HG03097 (cell line): ENCODE data around the gene STYXL1.
"Not testable (repeated sequence)": the region's sequence is repeated elsewhere in the genome, so short reads cannot be mapped to it uniquely, and the experiment has no call there.

ENCODE experiments used
- ATAC-seq: cut with Tn5 transposase; IDR thresholded peaks from one replicate; pipeline ENCODE4 v1.9.1; 2021; ENCODE audit not compliant: unreplicated experiment, low FRiP score

The STYXL1 gene, protein sequence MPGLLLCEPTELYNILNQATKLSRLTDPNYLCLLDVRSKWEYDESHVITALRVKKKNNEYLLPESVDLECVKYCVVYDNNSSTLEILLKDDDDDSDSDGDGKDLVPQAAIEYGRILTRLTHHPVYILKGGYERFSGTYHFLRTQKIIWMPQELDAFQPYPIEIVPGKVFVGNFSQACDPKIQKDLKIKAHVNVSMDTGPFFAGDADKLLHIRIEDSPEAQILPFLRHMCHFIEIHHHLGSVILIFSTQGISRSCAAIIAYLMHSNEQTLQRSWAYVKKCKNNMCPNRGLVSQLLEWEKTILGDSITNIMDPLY

DNA sequence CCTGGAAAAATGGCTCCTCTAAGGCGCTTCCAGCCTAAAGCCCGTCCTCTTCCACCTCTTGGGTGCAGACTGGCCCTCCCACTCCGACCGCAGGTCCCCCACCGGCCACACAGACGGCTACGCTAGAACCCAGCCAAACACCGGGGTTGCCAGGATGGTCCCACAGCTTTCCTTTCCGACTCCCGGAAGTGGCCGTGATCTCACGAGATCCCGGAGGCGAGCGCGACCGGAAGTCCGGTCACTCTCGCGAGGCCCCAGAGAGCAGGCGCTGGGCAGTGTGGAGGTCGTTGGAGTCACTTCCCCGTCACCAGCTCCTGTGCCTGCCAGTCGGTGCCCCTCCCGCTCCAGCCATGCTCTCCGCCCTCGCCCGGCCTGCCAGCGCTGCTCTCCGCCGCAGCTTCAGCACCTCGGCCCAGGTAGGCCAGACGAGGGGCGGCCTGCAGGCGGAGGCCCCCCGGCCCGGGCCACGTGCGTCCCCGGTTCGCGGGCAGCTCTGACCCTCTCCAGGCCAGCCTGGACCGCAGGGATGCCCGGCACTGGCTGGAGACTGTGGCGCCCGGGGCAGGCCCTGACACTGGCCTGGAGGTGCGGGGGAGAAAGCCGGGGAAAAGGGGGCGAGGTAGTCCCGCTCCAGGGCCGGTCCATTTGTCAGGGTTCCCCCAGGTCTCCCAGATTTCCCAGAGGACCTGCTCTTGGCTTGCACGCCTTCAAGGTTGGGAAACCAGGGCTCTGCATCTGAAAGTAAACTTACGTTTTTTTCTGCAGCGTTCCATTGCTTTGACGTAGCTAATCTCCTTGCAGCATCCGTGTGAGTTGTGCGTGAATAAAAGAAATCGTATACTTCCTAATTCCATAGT lies at the start of gene STYXL1, which contains the start of gene MDH2:
TSS of gene STYXL1 (minus strand) at position 190 of the 857 bp plus-strand sequence. CDS start 17,477 bp downstream, outside the sequence.
TSS of gene MDH2 (plus strand) at position 296 of the 857 bp plus-strand sequence. CDS start at position 351, 55 bp downstream.
- ATAC-seq = peak; percentile 90

DNA sequence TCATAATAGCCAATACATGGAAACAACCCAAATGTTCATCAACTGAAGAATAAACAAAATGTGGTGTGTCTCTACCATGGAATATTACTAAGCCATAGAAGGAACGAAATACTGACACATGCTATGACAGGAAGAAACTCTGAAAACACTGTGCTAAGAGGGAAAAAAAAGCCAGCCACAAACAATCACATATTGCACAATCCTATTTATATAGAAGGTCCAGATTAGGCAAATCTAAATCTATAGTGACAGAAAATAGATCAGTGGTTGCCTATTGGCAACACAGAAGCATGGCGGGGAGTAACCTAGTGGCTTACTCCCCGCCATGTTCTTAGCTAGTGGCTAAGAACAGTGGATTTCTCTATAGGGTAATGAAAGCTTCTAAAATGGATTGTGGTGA lies 48.1 kb upstream of the STYXL1 start:
- no peak for ATAC-seq

DNA sequence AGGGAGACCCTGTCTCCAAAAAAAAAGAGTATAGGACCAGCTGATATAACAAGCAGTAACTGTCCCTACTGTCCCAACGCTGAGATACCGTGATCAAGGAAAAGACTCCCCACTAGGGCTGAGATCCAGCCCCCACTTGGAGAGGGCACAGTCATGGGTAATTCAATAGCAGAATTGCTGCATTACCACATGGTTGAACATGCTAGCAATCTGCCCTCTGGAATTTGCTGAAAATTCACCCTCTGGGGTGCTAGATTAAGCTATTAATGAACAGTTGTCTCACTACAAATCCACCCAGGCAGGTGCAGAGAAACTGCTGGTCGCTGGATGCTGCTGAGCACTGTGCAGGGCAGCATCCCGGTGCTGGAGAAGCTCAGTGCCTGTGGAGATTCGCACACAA lies 46.5 kb upstream of the STYXL1 start:
- ATAC-seq = not testable (repeated sequence)

DNA sequence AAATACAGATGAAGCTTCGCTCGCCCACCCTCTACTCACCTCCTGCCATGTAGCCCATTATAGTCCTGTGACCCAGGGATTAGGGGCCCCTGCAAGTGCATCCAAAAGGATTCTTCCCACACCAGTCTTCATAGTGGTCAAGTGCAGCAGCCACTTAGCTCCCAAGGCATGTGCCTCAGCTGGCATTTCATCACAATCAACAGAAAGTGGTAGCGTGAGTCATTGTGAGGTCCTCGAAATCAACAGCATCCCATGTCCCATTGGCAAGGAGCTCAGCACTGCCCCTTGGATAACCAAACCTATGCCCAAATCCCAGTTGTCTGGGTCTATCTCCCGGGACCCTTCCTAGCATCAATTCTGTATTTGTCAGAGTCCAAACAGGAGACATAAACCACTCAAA lies 45.7 kb upstream of the STYXL1 start:
- not testable (repeated sequence) for ATAC-seq

DNA sequence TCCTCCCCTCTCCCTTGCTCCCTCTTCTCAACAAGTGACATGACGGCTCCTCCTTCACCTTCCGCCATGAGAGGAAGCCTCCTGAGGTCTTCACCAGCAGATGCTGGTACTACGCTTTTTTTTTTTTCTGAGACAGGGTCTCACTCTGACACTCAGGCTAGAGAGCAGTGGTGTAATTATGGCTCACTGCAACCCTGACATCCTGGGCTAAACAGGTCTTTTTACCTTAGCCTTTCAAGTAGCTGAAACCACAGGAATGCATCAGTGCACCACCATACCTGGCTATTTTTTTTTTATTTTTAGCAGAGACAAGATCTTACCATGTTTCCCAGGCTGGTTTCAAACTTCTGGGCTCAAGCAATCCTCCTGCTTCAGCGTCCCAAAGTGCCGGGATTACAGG lies 43.7 kb upstream of the STYXL1 start:
- no peak for ATAC-seq

DNA sequence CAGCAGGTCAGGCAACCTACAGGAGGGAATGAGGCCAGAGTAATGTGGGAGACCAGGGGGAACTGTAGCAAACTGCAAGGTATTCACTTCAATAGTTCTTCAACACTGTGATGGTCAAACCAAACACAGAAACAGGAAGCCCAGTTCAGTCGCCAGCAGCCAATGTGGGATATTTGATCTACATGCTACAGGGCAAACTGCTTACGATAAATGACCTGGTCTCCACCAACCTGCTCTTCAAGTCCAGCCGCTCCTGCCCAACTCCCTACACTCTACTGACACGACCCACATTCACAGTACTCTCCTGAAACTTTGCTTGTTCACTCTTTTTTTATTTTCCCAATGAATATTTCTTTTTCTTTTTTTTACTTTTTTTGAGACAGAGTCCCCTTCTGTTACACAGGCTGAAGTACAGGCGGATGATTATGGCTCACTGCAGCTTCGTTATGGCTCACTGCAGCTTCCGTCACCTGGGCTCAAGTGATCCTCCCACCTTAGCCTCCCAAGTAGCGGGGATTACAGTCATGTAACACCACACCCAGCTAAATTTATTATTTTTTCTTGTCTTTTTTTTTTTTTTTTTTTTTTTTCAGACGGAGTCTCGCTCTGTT lies 42.2 kb upstream of the STYXL1 start:
- no peak for ATAC-seq

DNA sequence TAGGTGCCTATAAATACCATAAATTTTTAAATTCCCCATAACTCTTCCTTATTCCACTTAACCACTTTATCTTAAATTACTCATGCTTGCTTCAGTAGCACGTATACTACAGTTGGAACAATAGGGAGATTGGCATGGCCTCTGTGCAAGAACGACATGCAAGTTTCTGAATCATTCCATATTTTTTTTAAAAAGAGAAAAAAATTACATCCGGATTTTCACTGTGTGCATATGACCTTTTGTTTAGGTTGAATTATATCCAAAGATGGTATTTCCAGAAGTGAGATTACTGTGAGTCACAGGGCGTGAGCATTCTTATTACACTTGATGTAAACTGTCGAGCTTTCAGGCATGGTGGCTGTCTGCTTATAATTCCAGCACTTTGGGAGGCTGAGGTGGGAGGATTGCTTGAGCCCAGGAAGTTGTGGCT lies 39.6 kb upstream of the STYXL1 start:
- ATAC-seq = not testable (repeated sequence)

DNA sequence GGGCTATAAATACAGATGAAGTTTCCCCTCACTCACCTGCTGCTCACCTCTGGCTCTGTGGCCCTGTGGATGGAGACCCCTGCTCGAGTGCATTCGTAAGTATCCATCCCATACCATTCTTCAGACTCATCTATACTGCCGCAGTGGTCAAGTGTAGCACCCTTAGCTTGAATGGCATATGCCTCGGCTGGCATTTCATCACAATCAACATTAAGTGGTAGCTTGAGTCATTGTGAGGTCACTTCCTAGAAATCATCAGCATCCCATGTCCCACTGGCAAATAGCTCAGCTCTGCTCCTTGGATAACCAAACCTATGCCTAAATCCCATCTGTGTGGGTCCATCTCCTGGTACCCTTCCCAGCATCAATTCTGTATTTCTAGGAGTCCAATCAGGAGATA lies 38.3 kb upstream of the STYXL1 start:
- ATAC-seq = no peak

DNA sequence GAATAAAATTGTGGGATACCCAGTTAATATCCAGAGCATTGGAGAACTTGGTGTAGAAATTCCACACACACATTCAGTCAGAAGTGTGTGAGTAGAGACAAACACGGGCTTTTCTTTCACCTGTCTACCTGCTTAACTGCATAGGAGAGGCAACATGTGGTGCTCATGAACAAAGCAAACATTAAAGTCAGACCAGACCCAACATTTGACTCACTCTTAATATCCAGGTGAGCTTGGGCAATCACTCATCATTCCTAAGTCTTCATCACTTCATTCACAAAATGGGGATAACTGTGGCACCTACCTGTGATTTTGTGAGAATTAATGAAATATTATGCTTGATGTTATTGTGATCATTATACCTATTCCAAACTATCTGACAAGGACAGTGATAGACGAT lies 36.3 kb upstream of the STYXL1 start:
- not testable (repeated sequence) for ATAC-seq

DNA sequence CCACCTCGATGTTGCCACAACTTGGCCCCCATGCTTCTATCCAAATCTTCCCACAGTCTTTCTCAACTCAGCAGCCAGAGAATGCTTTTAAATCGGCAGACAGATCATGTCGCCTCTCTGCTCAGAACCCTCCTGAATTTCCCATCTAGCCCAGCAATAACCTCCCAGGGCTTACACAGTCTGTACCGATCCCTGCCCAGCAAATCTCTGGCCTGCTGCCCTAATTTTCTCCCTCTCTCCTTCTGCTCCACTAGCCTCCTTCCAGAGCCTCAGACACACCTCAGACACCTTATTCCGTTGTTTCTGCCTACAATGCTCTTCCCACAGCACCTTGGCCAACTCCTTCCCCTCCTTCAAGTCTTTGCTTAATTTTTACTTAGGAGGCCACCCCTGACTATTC lies 32.4 kb upstream of the STYXL1 start:
- no peak for ATAC-seq

DNA sequence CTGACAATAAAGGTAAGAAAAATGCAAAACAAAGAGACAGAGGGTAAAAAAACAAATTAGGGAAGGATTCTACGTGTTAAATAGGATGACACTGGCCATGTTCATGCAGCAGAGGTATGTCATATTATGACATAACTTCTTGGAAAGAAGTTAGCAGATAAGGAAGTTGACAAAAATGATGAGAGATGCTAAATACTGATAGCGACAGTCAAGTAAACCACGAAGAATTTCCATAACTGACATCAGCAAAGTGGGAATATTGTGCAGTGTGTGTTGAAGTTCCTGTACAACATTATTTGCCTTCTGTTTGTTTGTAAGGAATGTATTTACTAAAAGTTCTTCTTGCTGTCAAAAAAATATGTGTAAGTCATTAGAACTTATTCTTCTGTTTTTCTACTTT lies 29.6 kb upstream of the STYXL1 start:
- ATAC-seq = no peak

DNA sequence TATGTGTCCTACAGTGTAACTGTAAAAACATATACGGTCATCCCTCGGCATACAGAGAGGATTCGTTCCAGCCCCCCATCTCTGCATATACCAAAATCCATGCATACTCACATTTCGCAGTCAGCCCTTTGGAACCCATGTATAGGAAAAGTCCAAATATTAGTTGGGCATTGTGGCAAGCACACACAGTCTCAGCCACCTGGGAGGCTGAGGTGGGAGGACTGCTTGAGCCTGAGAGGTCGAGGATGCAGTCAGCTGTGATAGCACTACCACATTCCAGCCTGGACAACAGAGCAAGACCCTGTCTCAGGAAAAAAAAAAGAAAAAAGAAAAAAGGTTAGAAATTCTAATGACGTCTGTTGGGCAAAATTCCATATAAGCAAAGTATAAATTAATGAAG lies 29.2 kb upstream of the STYXL1 start:
- ATAC-seq = no peak

DNA sequence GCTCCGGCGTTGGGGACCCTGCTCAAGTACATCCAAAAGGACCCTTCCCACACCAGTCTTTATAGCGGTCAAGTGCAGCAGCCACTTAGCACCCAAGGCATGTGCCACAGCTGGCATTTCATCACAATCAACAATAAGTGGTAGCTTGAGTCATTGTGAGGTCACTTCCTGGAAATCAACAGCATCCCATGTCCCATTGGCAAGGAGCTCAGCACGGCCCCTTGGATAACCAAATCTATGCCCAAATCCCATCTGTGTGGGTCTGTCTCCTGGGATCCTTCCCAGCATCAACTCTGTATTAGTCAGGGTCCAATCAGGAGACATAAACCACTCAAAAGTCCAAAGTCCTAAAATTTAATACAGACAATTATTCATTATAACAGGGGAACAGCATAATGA lies 27.2 kb upstream of the STYXL1 start:
- no peak for ATAC-seq

DNA sequence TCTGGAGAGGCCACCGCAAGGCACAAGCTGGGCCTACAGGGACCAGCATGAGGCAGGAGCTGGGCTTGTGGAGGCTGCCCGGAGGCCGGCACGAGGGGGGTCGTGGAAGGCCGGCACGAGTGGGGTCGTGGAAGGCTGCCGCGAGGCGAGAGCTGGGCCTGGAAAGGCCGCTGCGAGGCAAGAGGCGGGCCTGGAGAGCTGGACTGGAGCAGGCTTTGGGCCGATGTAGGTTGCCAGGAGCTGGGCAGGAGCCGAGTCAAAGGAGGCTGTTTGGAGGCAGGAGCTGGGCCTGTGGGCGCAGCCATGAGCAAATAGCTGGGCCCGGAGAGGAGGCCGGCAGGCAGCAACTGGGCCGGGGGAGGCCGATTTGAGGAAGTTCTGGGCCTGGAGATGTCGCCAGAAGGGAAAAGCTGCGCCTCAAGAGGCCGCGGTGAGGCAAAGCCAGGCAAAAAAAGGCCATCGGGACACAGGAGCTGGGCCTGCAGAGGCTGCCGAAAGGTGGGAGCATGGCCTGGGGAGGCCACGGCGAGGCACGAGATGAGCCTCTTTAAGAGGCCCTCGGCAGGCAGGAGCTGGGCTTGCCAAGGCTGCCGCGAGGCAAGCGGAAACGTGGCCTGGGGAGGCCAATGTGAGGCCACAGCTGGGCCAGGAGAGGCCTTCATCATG lies 26.6 kb upstream of the STYXL1 start:
- ATAC-seq = no peak

DNA sequence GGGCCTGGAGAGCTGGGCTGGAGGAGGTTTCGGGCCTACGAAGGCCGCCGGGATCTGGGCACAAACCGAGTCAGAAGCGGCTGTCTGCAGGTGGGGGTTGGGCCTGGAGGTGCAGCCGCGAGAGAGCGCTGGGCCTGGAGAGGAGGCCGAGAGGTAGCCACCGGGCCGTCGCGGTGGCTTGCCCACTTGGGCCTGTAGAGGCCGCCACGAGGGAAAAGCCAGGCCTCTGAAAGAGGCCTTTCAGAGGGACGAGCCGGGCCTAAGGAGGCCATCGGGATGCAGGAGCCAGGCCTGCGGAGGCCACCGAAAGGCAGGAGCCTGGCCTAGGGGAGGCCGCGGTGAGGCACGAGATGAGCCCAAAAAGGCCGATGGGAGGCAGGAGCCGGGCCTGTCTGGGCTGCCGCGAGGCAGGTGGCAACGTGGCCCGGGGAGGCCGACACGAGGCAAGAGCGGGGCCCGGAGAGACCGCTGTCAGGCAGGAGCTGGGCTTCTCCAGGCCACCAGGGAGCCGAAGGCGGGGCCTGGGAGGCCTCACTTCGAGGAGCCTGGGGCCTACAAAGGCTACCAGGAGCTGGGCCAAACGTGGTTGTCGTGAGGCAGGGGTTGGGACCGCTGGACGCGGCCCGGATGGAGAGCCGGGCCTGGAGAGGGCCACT lies 25.7 kb upstream of the STYXL1 start:
- no peak for ATAC-seq

DNA sequence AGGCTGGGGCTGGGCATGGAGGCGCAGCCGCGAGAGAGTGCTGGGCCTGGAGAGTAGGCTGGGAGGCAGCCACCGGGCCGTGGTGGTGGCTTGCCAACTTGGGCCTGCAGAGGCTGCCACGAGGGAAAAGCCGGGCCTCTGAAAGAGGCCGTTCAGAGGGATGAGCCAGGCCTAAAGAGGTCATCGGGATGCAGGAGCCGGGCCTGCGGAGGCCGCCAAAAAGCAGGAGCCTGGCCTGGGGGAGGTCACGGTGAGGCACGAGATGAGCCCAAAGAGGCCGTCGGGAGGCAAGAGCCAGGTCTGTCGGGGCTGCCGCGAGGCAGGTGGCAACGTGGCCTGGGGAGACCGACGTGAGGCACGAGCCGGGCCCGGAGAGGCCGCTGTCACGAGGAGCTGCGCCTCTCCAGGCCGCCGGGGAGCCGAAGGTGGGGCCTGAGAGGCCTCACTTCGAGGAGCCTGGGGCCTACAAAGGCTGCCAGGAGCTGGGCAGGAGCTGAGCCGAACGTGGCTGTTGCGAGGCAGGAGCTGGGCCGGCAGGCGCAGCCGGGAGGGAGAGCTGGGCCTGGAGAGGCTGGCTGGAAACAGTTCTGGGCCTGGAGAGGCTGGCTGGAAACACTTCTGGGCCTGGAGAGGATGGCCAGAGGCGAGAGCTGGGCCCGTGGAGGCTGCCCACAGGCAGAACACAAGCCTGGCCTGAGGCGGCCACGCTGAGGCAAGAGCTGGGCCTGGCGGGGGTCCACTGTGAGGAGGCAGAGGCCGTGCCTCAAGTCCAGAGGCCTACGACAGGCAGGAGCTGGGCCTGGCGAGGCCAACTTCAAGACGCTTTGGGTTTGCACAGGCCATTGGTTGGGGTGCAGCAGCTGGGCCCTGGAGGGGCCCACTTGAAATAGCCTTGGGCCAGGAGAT lies 24.7 kb upstream of the STYXL1 start:
- no peak for ATAC-seq

DNA sequence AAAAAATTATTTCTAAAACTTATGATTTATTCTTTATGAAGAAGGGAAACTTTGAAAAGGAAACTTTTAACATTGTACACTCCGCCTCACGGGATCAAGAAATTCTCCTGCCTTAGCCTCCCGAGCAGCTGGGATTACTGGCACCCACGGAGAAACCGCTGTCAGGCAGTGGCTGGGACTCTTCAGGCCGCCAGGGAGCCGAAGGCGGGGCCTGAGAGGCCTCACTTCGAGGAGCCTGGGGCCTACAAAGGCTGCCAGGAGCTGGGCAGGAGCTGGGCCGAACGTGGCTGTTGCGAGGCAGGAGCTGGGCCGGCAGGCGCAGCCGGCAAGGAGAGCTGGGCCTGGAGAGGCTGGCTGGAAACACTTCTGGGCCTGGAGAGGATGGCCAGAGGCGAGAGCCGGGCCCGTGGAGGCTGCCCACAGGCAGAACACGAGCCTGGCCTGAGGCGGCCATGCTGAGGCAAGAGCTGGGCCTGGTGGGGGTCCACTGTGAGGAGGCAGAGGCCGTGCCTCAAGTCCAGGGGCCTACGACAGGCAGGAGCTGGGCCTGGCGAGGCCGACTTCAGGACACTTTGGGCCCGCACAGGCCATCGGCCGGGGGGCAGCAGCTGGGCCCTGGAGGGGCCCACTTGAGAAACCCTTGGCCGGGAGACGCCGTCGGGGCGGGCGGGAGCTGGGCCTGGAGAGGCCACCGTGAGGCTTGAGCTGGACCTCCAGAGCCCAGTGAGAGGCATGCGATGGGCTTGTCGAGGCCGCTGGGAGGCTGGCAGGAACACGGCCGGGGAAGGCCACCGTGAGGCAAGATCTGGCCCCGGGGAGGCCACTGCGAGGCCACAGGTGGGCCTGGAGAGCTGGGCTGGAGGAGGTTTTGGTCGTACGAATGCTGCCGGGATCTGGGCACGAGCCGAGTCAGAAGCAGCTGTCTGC lies 23.8 kb upstream of the STYXL1 start:
- no peak for ATAC-seq

DNA sequence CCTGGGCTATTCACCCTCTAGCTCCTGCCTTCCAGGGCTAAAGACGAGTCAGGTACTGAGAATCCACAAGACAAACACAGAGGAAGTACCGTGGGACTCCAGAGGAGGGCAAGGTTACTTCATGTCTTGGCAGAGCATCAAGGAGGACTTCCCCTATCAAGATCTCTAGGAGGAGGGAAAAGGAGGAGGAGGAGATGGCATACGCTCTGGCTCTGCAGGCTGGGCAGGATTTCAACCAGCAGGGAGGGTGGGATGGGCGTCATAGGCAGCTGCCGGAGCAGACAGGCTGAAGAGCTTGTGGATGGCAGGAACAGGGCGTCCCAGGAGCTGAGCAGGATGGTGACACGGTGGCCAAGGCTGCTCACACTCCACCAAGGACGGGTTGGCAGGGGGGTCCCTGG lies 21.4 kb upstream of the STYXL1 start:
- ATAC-seq = no peak
